Prostate gland (tissue), 2 donors: ENCODE measurements around the gene CHST15. TPM values are rescaled to one million over a fixed set of nuclear protein-coding genes. Genes with fewer than 3 reads are reported as not detected.

Source experiments
- DNase-seq: peaks from one replicate; pipeline ENCODE4 v3.0.0-alpha.2; 2019; ENCODE audit warnings: low spot score
- H3K27ac ChIP-seq, 2 donors: fragments of 200-600 bp; sonication (generic); 2 replicates each; pipeline ENCODE4 v1.5.1; 2017 to 2019
- H3K27me3 ChIP-seq: fragments of 200-600 bp; sonication (generic); replicated peaks from 2 replicates; pipeline ENCODE4 v1.5.1; 2019; ENCODE audit not compliant: insufficient read depth
- H3K36me3 ChIP-seq, 2 donors: fragments of 200-600 bp; sonication (generic); 1 replicate in 1 of 2; 2 replicates in 1 of 2; pipeline versions ENCODE4 v1.5.1 to v1.8.1; 2017 to 2019
- H3K4me1 ChIP-seq: fragments of 200-600 bp; sonication (generic); replicated peaks from 2 replicates; pipeline ENCODE4 v1.5.1; 2019
- H3K4me3 ChIP-seq, 2 donors: fragments of 200-600 bp; sonication (generic); 2 replicates each; pipeline ENCODE4 v1.5.1; 2017 to 2019
- H3K9me3 ChIP-seq: fragments of 200-600 bp; sonication (generic); 2 replicates; pipeline ENCODE4 v1.5.1; 2017
- CTCF ChIP-seq, 4 experiments: fragments of 200-600 bp in 2 of 4; fragments of 450-650 bp in 2 of 4; sonication (generic) in 2 of 4; IDR thresholded peaks; 1 replicate in 3 of 4; 2 replicates in 1 of 4; pipeline ENCODE4 v1.5.1; 2016 to 2019; ENCODE audit warnings: antibody characterized with exemption in 4 of 4, mild to moderate bottlenecking in 2 of 4, moderate library complexity in 2 of 4
- POLR2A ChIP-seq: fragments of 450-650 bp; IDR thresholded peaks from one replicate; pipeline ENCODE4 v1.6.1; 2016; ENCODE audit warnings: antibody characterized with exemption, mild to moderate bottlenecking
- POLR2AphosphoS5 ChIP-seq: sonication (generic); formaldehyde crosslinking; IDR thresholded peaks from one replicate; pipeline ENCODE4 v1.6.1; 2017; ENCODE audit warnings: antibody characterized with exemption
- WGBS: methylation state at CpG from one replicate; pipeline ENCODE4 v1.1.5; 2018; 5-methylcytosine and 5-hydroxymethylcytosine counted together
- intact Hi-C: fragments of 100-400 bp; cut with DNase I; formaldehyde crosslinking; loops from one replicate; pipeline ENCODE4 v1.14.2; 2022
- total RNA-seq, 2 donors: library from RNA; depleted of rRNA; stranded (reverse); fragments of >200 nt; gene quantifications; one replicate each; pipeline ENCODE4 v1.1.0, GENCODE V29; 2016

The CHST15 gene
- total RNA-seq, 2 donors from 2014 or later: 13.9 to 26.0 TPM

- no peak for DNase-seq
- 85% methylated on average over 8 of the region's 8 CpGs for WGBS
- Histone ChIP-seq H3K27me3 (no peaks in the 10 kb centered on the region), H3K9me3 (no peaks in the 10 kb centered on the region), H3K4me1 (no peaks in the 10 kb centered on the region), H3K27ac (no peak overlapping the region), H3K4me3 (no peak overlapping the region), H3K36me3 (no peaks in the 10 kb centered on the region)
- TF ChIP-seq CTCF (IDR thresholded peaks at IDR 0.05): no peak
- TF ChIP-seq POLR2AphosphoS5: no peak
- intact Hi-C loops: no loop called here
Observed at GRCh38 chr10:124030061-124030460, 63.3 kb downstream of the CHST15 start.

GRCh38 chr10:124029559-124029958, 63.8 kb downstream of the CHST15 start:
- no peaks in the 10 kb centered on the region for H3K9me3 ChIP-seq
- H3K4me1 ChIP-seq: no peaks in the 10 kb centered on the region
- no peaks in the 10 kb centered on the region for H3K36me3 ChIP-seq
- intact Hi-C loops: no loop called here
- WGBS: 88% methylated on average over 12 of the region's 12 CpGs
- no peak overlapping the region for H3K27ac ChIP-seq
- no peak for TF ChIP-seq POLR2A
- no peak for TF ChIP-seq POLR2AphosphoS5
- no peak for TF ChIP-seq CTCF (IDR thresholded peaks at IDR 0.05)
- H3K27me3 ChIP-seq: no peaks in the 10 kb centered on the region
- DNase-seq: no peak
- no peak overlapping the region for H3K4me3 ChIP-seq

- intact Hi-C loops: no loop called here
- H3K27ac ChIP-seq: no peak overlapping the region
- no peaks in the 10 kb centered on the region for H3K4me1 ChIP-seq
Observed at GRCh38 chr10:124028700-124029480, 64.5 kb downstream of the CHST15 start.

GRCh38 chr10:124027651-124028050, 65.7 kb downstream of the CHST15 start:
- no peaks in the 10 kb centered on the region for H3K27me3 ChIP-seq
- DNase-seq: no peak
- no peaks in the 10 kb centered on the region for H3K36me3 ChIP-seq
- TF ChIP-seq POLR2AphosphoS5: no peak
- no peak for TF ChIP-seq CTCF (IDR thresholded peaks at IDR 0.05)
- TF ChIP-seq POLR2A: no peak
- intact Hi-C loops: no loop called here
- H3K9me3 ChIP-seq: no peaks in the 10 kb centered on the region
- H3K27ac ChIP-seq: no peak overlapping the region
- no peaks in the 10 kb centered on the region for H3K4me1 ChIP-seq
- H3K4me3 ChIP-seq: no peak overlapping the region
- WGBS: 76% methylated on average over 9 of the region's 9 CpGs

More at GRCh38 chr10:124028700-124029480, 64.5 kb downstream of the CHST15 start:
- Histone ChIP-seq H3K4me3 (no peak overlapping the region), H3K27me3 (no peaks in the 10 kb centered on the region), H3K36me3 (no peaks in the 10 kb centered on the region), H3K9me3 (no peaks in the 10 kb centered on the region)
- 90% methylated on average over 14 of the region's 14 CpGs for WGBS
- no peak for TF ChIP-seq POLR2A
- no peak for TF ChIP-seq POLR2AphosphoS5
- no peak for TF ChIP-seq CTCF (IDR thresholded peaks at IDR 0.05)
- no peak for DNase-seq

GRCh38 chr10:124027031-124027611, 66.3 kb downstream of the CHST15 start:
- Histone ChIP-seq H3K27ac (no peak overlapping the region), H3K4me3 (no peak overlapping the region), H3K4me1 (no peaks in the 10 kb centered on the region), H3K36me3 (no peaks in the 10 kb centered on the region), H3K9me3 (no peaks in the 10 kb centered on the region), H3K27me3 (no peaks in the 10 kb centered on the region)
- TF ChIP-seq CTCF (IDR thresholded peaks at IDR 0.05) (no peak), POLR2AphosphoS5 (no peak)
- intact Hi-C loops: no loop called here
- 74% methylated on average over 12 of the region's 12 CpGs for WGBS
- DNase-seq: no peak
